Kidney (tissue), 14 donors: ENCODE results near the gene ANO7. TPM values are rescaled to one million over a fixed set of nuclear protein-coding genes. Genes with fewer than 3 reads are reported as not detected.

ENCODE experiments used
- DNase-seq, 5 donors: peaks; one replicate each; pipeline ENCODE4 v3.0.0-alpha.2; 2013 to 2020
- FAIRE-seq: peaks from 2 replicates; lab custom pipeline; 2012; peaks lifted over from hg19 to GRCh38; lab: Jason Lieb, UNC
- H3K27ac ChIP-seq, 2 donors: one replicate each; pipeline ENCODE4 v1.7.0; 2013; ENCODE audit warnings: low read depth in 2 of 2, low read length in 2 of 2, inconsistent platforms in 1 of 2
- H3K27me3 ChIP-seq: one replicate; pipeline ENCODE4 v1.7.1; 2013; ENCODE audit warnings: low read length, inconsistent platforms; ENCODE audit not compliant: control insufficient read depth, insufficient read depth
- H3K36me3 ChIP-seq, 3 donors: one replicate each; pipeline versions ENCODE4 v1.7.0 to v1.7.1; 2013; ENCODE audit warnings: low read length in 3 of 3, control low read depth in 1 of 3, inconsistent platforms in 1 of 3; ENCODE audit not compliant: insufficient read depth in 3 of 3, control insufficient read depth in 2 of 3
- H3K4me1 ChIP-seq, 3 donors: one replicate each; pipeline versions ENCODE4 v1.7.0 to v1.7.1; 2013; ENCODE audit warnings: low read length in 3 of 3, inconsistent platforms in 1 of 3, low read depth in 1 of 3; ENCODE audit not compliant: control insufficient read depth in 2 of 3, insufficient read depth in 2 of 3
- H3K4me3 ChIP-seq, 3 donors: one replicate each; pipeline versions ENCODE4 v1.7.0 to v1.8.1; 2013; ENCODE audit warnings: low read length in 3 of 3, control low read depth in 1 of 3, inconsistent platforms in 1 of 3
- H3K9ac ChIP-seq, 3 donors: one replicate each; pipeline versions ENCODE4 v1.7.0 to v1.7.1; 2013; ENCODE audit warnings: low read length in 3 of 3, control low read depth in 1 of 3, inconsistent platforms in 1 of 3
- H3K9me3 ChIP-seq, 3 donors: one replicate each; pipeline versions ENCODE4 v1.7.0 to v1.7.1; 2013; ENCODE audit warnings: low read length in 3 of 3, control low read depth in 1 of 3, inconsistent platforms in 1 of 3; ENCODE audit not compliant: control insufficient read depth in 2 of 3, insufficient read depth in 1 of 3
- CTCF ChIP-seq: IDR thresholded peaks from 3 replicates; pipeline ENCODE4 v1.5.1; 2012; ENCODE audit warnings: mild to moderate bottlenecking, moderate library complexity, borderline replicate concordance; ENCODE audit not compliant: insufficient read depth; ENCODE audit errors: extremely low read depth
- intact Hi-C: fragments of 100-400 bp; cut with DNase I; formaldehyde crosslinking; loops from one replicate; pipeline ENCODE4 v1.11.1; 2022
- polyA plus RNA-seq: library from polyadenylated mRNA; stranded (reverse); fragments of 350-450 nt; fragmentation: Illumina TruSeq; extraction: RNeasy Lipid Tissue Mini Kit (QIAGEN cat#74804); gene quantifications from one replicate; pipeline ENCODE4 v1.2.3, GENCODE V29; 2014; ENCODE audit warnings: low read depth, low replicate concordance; ENCODE audit not compliant: insufficient read depth
- total RNA-seq: library from RNA; stranded (reverse); fragmentation: NEBNext Ultra II Directional; extraction: Animal tissue kit (Norgen Biotek cat#: 25700); gene quantifications from one replicate; pipeline ENCODE4 v1.2.1, GENCODE V29; 2021
- donor health status: control.
- donor health status: control.
- donor health status: control.
- donor health status: control.
- donor health status: control.
- donor health status: DM: yes; HTN: yes; CAD: no.
- donor health status: Normal renal cell carcinoma (clear cell type).

The ANO7 gene
- total and polyA plus RNA-seq, 2 donors from 2014 or later = 1.1 to 1.9 TPM

DNA sequence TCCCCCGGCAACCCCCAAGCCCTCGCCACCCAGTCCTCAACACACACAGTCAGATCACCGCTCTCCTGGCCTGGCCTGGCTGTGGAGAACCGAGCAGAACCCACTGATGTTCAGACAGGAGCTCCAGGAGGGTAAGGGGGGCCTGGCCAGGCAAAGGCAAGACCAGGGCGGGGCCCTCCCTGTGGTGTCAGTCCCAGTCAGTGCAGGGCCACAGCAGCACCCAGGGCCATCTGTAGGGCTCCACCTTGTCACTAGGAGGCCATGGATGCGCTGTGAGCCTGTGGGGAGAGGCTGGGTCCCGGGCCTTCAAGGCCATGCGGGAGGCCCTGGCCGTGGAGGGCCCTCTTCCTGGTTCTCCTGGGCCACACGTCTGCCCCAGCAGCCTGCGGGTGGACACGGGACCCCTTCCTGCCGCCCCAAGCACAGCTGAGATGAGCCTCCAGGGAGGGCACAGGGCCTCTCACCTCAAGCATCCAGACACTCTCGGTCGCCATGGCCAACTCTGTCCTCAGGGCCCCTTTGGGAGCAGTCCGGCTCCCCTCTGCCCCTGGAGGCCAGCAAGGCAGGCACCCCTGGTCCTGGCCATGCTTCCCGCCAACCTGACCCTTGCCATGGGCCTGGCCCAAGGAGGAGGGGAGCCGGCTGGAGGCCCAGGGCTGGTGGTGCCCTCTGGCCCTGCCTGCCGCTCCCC, 2.0 kb downstream of the ANO7 start:
- H3K4me1 ChIP-seq = no peaks in the 10 kb centered on the region
- intact Hi-C loops = no loop called here
- FAIRE-seq (no peak), DNase-seq (peak in 1 of 5 donors; percentile 66)
- no peak for TF ChIP-seq CTCF
- H3K9ac ChIP-seq = no peak overlapping the region
- no peak overlapping the region for H3K27ac ChIP-seq
- no peak overlapping the region for H3K4me3 ChIP-seq
- no peaks in the 10 kb centered on the region for H3K9me3 ChIP-seq
- H3K36me3 ChIP-seq = no peaks in the 10 kb centered on the region
- H3K27me3 ChIP-seq = no peaks in the 10 kb centered on the region

GRCh38 chr2:241191081-241191480, 2.6 kb downstream of the ANO7 start:
- intact Hi-C loops = no loop called here
- H3K9ac ChIP-seq = no peak overlapping the region
- H3K27me3 ChIP-seq = no peaks in the 10 kb centered on the region
- no peaks in the 10 kb centered on the region for H3K4me1 ChIP-seq
- TF ChIP-seq CTCF = no peak
- H3K36me3 ChIP-seq = no peaks in the 10 kb centered on the region
- DNase-seq = peak in 1 of 5 donors; percentile 61
- H3K4me3 ChIP-seq = no peak overlapping the region
- no peak overlapping the region for H3K27ac ChIP-seq
- no peaks in the 10 kb centered on the region for H3K9me3 ChIP-seq
- FAIRE-seq = no peak

DNA sequence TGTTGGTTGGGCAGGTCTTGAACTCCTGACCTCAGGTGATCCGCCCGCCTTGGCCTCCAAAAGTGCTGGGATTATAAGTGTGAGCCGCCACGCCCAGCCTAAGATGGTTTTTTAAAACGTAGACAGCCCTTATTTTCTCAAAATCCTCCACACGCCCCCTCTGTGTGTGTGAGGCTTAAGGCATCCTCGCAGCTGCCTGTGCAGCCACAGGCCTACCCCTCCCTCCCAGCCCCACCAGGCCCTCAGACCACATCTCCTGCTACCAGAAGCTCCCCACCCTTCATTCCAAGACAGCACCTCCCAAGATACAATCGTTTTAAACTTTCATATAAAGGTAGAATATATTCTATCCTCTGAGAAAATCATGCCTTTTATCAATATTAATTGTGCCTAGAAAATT, 4.8 kb downstream of the ANO7 start:
- Histone ChIP-seq H3K9ac (no peak overlapping the region), H3K4me1 (no peaks in the 10 kb centered on the region), H3K9me3 (no peaks in the 10 kb centered on the region), H3K27ac (no peak overlapping the region), H3K36me3 (no peaks in the 10 kb centered on the region), H3K4me3 (no peak overlapping the region), H3K27me3 (no peaks in the 10 kb centered on the region)
- DNase-seq (peak in 1 of 5 donors; percentile 44), FAIRE-seq (no peak)
- intact Hi-C loops = no loop called here
- no peak for TF ChIP-seq CTCF
